Osteocyte (in vitro differentiated cells): ENCODE results near the gene CUL4A. TPM values are rescaled to one million over a fixed set of nuclear protein-coding genes. Genes with fewer than 3 reads are reported as not detected.

Source experiments
- DNase-seq: peaks from one replicate; pipeline ENCODE4 v3.0.0; 2021; ENCODE audit warnings: mixed read lengths; ENCODE audit not compliant: unreplicated experiment; ENCODE audit errors: extremely low spot score
- H3K27ac Mint-ChIP-seq: one replicate; pipeline ENCODE4 v1.8.0; 2021; ENCODE audit warnings: mild to moderate bottlenecking, mixed read lengths; ENCODE audit not compliant: unreplicated experiment
- H3K27me3 Mint-ChIP-seq: one replicate; pipeline ENCODE4 v1.8.0; 2021; ENCODE audit warnings: mixed read lengths; ENCODE audit not compliant: unreplicated experiment
- H3K36me3 Mint-ChIP-seq: one replicate; pipeline ENCODE4 v1.8.0; 2021; ENCODE audit warnings: mixed read lengths; ENCODE audit not compliant: unreplicated experiment
- H3K4me1 Mint-ChIP-seq: one replicate; pipeline ENCODE4 v1.8.0; 2021; ENCODE audit warnings: mixed read lengths; ENCODE audit not compliant: unreplicated experiment
- H3K4me3 Mint-ChIP-seq: one replicate; pipeline ENCODE4 v1.8.0; 2021; ENCODE audit warnings: mild to moderate bottlenecking, moderate library complexity, mixed read lengths; ENCODE audit not compliant: unreplicated experiment
- H3K9me3 Mint-ChIP-seq: one replicate; pipeline ENCODE4 v1.8.0; 2021; ENCODE audit warnings: mixed read lengths; ENCODE audit not compliant: unreplicated experiment
- CTCF ChIP-seq: fragments of 200-600 bp; sonication (generic); IDR thresholded peaks from 2 replicates; pipeline ENCODE4 v1.5.0; 2021; ENCODE audit warnings: antibody characterized with exemption, mild to moderate bottlenecking, moderate library complexity
- total RNA-seq: library from RNA; stranded (reverse); gene quantifications from 2 replicates; pipeline ENCODE4 v1.2.1, GENCODE V29; 2021

CUL4A gene
- total RNA-seq, 1 donor from 2014 or later: 76.7 TPM

- Mint-ChIP-seq H3K9me3 (no peaks in the 10 kb centered on the region), H3K27ac (no peak overlapping the region), H3K36me3 (no peaks in the 10 kb centered on the region), H3K27me3 (peaks cover 2% of the 10 kb centered on the region), H3K4me3 (no peak overlapping the region), H3K4me1 (peaks cover 30% of the 10 kb centered on the region)
- TF ChIP-seq CTCF: no peak
- no peak for DNase-seq
These were observed 90.5 kb downstream of the CUL4A start for GRCh38 chr13:113299951-113300350.

- H3K4me1 Mint-ChIP-seq: peaks cover 33% of the 10 kb centered on the region
- no peak for DNase-seq
- TF ChIP-seq CTCF: no peak
These were observed 93.6 kb downstream of the CUL4A start for GRCh38 chr13:113302986-113303385.

GRCh38 chr13:113304121-113304520 is 94.7 kb downstream of the CUL4A start:
- Mint-ChIP-seq H3K4me1 (peaks cover 22% of the 10 kb centered on the region), H3K4me3 (no peak overlapping the region), H3K36me3 (no peaks in the 10 kb centered on the region), H3K9me3 (no peaks in the 10 kb centered on the region), H3K27ac (no peak overlapping the region), H3K27me3 (no peaks in the 10 kb centered on the region)
- TF ChIP-seq CTCF: no peak
- DNase-seq: no peak

More at GRCh38 chr13:113302986-113303385, 93.6 kb downstream of the CUL4A start:
- H3K27ac Mint-ChIP-seq: no peak overlapping the region
- H3K36me3 Mint-ChIP-seq: no peaks in the 10 kb centered on the region
- H3K4me3 Mint-ChIP-seq: no peak overlapping the region
- no peaks in the 10 kb centered on the region for H3K9me3 Mint-ChIP-seq
- no peaks in the 10 kb centered on the region for H3K27me3 Mint-ChIP-seq

- Mint-ChIP-seq H3K9me3 (no peaks in the 10 kb centered on the region), H3K27me3 (no peaks in the 10 kb centered on the region), H3K27ac (peak overlapping the region; percentile 1), H3K36me3 (peaks cover 4% of the 10 kb centered on the region), H3K4me1 (peaks cover 19% of the 10 kb centered on the region), H3K4me3 (no peak overlapping the region)
- DNase-seq: no peak
- TF ChIP-seq CTCF: no peak
These were observed 95.8 kb downstream of the CUL4A start for GRCh38 chr13:113305208-113305607.

- no peak overlapping the region for H3K27ac Mint-ChIP-seq
- no peak for TF ChIP-seq CTCF
- no peaks in the 10 kb centered on the region for H3K27me3 Mint-ChIP-seq
- DNase-seq: no peak
- no peak overlapping the region for H3K4me3 Mint-ChIP-seq
- H3K36me3 Mint-ChIP-seq: peaks cover 15% of the 10 kb centered on the region
- H3K9me3 Mint-ChIP-seq: no peaks in the 10 kb centered on the region
- peaks cover 13% of the 10 kb centered on the region for H3K4me1 Mint-ChIP-seq
These were observed 98.1 kb downstream of the CUL4A start for GRCh38 chr13:113307491-113307890.
